Ishikawa (cell line): ENCODE data around the gene TASP1.

ENCODE experiments used
- CEBPB ChIP-seq: IDR thresholded peaks from 2 replicates; pipeline ENCODE4 v1.6.1; 2012
- CREB1 ChIP-seq: IDR thresholded peaks from 2 replicates; pipeline ENCODE4 v1.6.1; 2012; ENCODE audit warnings: low read depth
- EGR1 ChIP-seq: IDR thresholded peaks from 2 replicates; pipeline ENCODE4 v1.6.1; 2012
- EP300 ChIP-seq: IDR thresholded peaks from 2 replicates; pipeline ENCODE4 v1.6.1; 2012; ENCODE audit warnings: borderline replicate concordance
- FOXM1 ChIP-seq: IDR thresholded peaks from 2 replicates; pipeline ENCODE4 v1.6.1; 2012; ENCODE audit warnings: low read depth, borderline replicate concordance
- MAX ChIP-seq: IDR thresholded peaks from 2 replicates; pipeline ENCODE4 v1.6.1; 2012
- NFIC ChIP-seq: IDR thresholded peaks from 2 replicates; pipeline ENCODE4 v1.6.1; 2012
- RAD21 ChIP-seq: IDR thresholded peaks from 2 replicates; pipeline ENCODE4 v1.6.1; 2012; ENCODE audit warnings: low read depth
- REST ChIP-seq: IDR thresholded peaks from 2 replicates; pipeline ENCODE4 v1.6.1; 2012; ENCODE audit warnings: low read depth, mild to moderate bottlenecking
- TAF1 ChIP-seq: IDR thresholded peaks from 2 replicates; pipeline ENCODE4 v1.6.1; 2012; ENCODE audit warnings: low read depth, mild to moderate bottlenecking
- TCF12 ChIP-seq: IDR thresholded peaks from 2 replicates; pipeline ENCODE4 v1.6.1; 2012; ENCODE audit warnings: low read depth
- TEAD4 ChIP-seq: IDR thresholded peaks from 2 replicates; pipeline ENCODE4 v1.6.1; 2012
- USF1 ChIP-seq: IDR thresholded peaks from 2 replicates; pipeline ENCODE4 v1.6.1; 2012
- YY1 ChIP-seq: IDR thresholded peaks from 2 replicates; pipeline ENCODE4 v1.6.1; 2012; ENCODE audit warnings: low read depth
- ZBTB7A ChIP-seq: IDR thresholded peaks from 2 replicates; pipeline ENCODE4 v1.6.1; 2012; ENCODE audit warnings: low read depth

The TASP1 gene

GRCh38 chr20:13425381-13426135 lies 213.2 kb downstream of the TASP1 start:
- TF ChIP-seq TAF1, result no peak
- no peak for TF ChIP-seq YY1
- no peak for TF ChIP-seq USF1
- TF ChIP-seq EGR1, result no peak
- TF ChIP-seq ZBTB7A, result no peak
- TF ChIP-seq MAX, result no peak
- no peak for TF ChIP-seq EP300
- no peak for TF ChIP-seq NFIC
- TF ChIP-seq FOXM1, result no peak
- TF ChIP-seq CEBPB, result no peak
- no peak for TF ChIP-seq TEAD4
- no peak for TF ChIP-seq CREB1
- no peak for TF ChIP-seq RAD21
- no peak for TF ChIP-seq TCF12
- no peak for TF ChIP-seq REST

GRCh38 chr20:13424174-13424833 lies 214.4 kb downstream of the TASP1 start:
- TF ChIP-seq FOXM1 (no peak), EGR1 (no peak), RAD21 (no peak), MAX (no peak), CEBPB (no peak), ZBTB7A (no peak), TCF12 (no peak), REST (no peak), NFIC (no peak), USF1 (no peak), TAF1 (no peak), EP300 (no peak)

GRCh38 chr20:13423472-13424173 lies 215.1 kb downstream of the TASP1 start:
- no peak for TF ChIP-seq CREB1
- TF ChIP-seq TAF1, result no peak
- TF ChIP-seq TEAD4, result no peak
- no peak for TF ChIP-seq ZBTB7A
- no peak for TF ChIP-seq USF1

GRCh38 chr20:13422637-13423036 lies 216.1 kb downstream of the TASP1 start:
- no peak for TF ChIP-seq FOXM1
- no peak for TF ChIP-seq NFIC
- TF ChIP-seq TEAD4, result no peak
- TF ChIP-seq CREB1, result no peak
- TF ChIP-seq ZBTB7A, result no peak
- no peak for TF ChIP-seq TCF12
- TF ChIP-seq CEBPB, result no peak
- no peak for TF ChIP-seq TAF1
- no peak for TF ChIP-seq YY1
- TF ChIP-seq USF1, result no peak
- TF ChIP-seq EP300, result no peak

- TF ChIP-seq ZBTB7A (no peak), USF1 (no peak), FOXM1 (no peak), EP300 (no peak), EGR1 (no peak), REST (no peak), YY1 (no peak)
Measured at GRCh38 chr20:13420625-13421024, 218.1 kb downstream of the TASP1 start.
